Measurements from ENCODE around the gene ADGRE2. TPM values are rescaled to one million over a fixed set of nuclear protein-coding genes. Genes with fewer than 3 reads are reported as not detected.
A peak's percentile ranks its signal among the peaks of the same experiment; 100 is the strongest.

ADGRE2 gene
- total RNA-seq, 8 experiments from 2014 or later = 0.09 to 3.7 (median 0.33) TPM; not detected in 1

DNA sequence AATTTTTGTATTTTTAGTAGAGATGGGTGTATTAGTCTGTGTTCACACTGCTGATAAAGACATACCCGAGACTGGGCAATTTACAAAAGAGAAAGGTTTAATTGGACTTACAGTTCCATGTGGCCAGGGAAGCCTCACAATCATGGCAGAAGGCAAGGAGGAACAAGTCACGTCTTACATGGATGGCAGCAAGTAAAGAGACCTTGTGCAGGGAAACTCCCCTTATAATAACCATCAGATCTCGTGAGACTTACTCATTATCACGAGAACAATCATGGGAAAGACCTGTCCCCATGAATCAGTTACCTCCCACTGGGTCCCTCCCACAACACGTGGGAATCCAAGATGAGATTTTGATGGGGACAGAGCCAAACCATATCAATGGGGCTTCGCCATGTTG lies 73.9 kb downstream of the ADGRE2 start:
- no peak overlapping the region for H3K27ac ChIP-seq
- no peaks in the 10 kb centered on the region for H3K4me1 ChIP-seq (replicated peaks in 1 of 2)
- 69 to 93% (median 88%) methylated on average over 2 to 4 of the region's 6 CpGs; no CpG with 5 or more reads in 5 of the 10 experiments for WGBS, 10 experiments
- H3K4me3 ChIP-seq = no peak overlapping the region
- in situ Hi-C loops (cut with MboI; ENCODE audit: low pct_unique_long_range_greater_than_20kb in 2 of 9, low sequenced_read_pairs in 9 of 9, unreplicated experiment in 9 of 9) = no loop called here
- ATAC-seq (replicated peaks in 6 of 8) = no peak

DNA sequence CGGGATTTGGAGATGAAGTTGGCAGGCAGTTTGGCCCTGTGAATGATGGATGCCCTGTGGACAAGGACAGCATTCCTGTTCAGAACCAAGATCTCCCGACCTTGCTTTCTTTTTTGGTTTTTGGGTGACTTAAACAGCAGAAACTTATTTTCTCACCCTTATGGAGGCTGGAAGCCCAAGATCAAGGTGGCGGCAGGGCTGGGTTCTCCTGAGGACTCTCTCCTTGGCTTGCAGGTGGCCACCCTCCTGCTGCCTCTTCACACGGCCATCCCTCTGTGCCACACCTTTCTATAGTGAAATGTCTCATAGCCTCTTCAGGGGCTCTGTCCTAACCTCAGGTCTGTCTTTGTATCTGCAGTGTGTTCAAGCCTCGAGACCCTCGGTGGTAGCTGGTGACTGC lies 74.5 kb downstream of the ADGRE2 start:
- Histone ChIP-seq H3K4me1 (replicated peaks in 1 of 2) (no peaks in the 10 kb centered on the region), H3K27ac (no peak overlapping the region), H3K4me3 (no peak overlapping the region)
- no peak for ATAC-seq (replicated peaks in 6 of 8)
- 40 to 100% (median 95%) methylated on average over 1 to 3 of the region's 6 CpGs for WGBS, 10 experiments
- in situ Hi-C loops (cut with MboI; ENCODE audit: low pct_unique_long_range_greater_than_20kb in 2 of 9, low sequenced_read_pairs in 9 of 9, unreplicated experiment in 9 of 9) = no loop called here

DNA sequence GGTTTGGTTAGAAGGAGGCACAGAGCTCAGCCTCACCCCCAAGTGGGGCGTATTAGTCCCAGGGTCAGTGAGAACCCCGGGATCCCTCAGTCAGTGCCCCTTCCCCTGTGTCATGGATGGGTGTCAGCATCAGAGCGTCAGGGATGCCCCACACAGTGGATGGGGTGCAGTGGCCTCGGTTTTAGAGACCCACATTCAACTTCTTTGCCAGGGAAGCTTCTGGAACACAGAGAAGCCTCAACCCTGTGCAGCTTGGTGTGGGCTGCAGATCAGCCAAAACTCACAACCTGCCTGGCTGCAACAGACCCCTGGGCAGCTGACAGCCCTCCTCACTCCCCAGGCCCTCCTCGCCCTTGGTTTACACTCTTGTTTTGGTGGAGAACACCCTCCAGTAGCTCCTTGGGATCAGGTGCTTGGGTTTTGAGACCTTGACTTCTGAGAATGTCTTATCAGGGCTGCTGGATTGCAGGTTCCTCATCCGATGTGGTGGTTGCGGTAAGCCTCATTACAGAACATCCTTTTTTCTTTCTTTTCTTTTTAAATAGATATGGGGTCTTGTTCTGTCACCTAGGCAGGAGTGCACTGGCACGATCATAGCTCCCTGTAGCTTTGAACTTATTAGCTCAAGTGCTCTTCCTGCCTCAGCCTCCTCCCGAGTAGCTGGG lies 77.5 kb downstream of the ADGRE2 start:
- ATAC-seq (replicated peaks in 6 of 8) = no peak
- no peaks in the 10 kb centered on the region for H3K4me1 ChIP-seq (replicated peaks in 1 of 2)

DNA sequence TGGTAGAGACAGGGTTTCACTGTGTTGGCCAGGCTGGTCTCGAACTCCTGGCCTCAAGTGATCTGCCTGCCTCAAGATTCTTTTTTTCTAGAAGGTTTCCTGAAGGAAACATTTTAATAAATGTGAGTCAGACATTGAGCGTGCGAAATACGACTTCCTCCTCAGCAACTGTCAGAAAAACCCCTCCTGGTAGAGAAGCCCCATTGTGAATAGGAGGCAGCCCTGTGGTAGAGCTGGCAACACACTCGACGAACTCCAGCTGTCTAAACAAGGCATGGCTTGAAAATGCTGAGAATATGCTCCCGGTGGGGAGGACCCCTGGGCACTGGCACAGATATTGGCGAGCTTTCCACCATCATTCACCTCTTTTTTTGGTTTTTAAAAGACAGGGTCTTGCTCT lies 78.7 kb downstream of the ADGRE2 start:
- no peak for ATAC-seq (replicated peaks in 6 of 8)
- Histone ChIP-seq H3K27ac (no peak overlapping the region), H3K4me1 (replicated peaks in 1 of 2) (no peaks in the 10 kb centered on the region), H3K4me3 (no peak overlapping the region)
- 71 to 98% (median 93%) methylated on average over 2 to 7 of the region's 8 CpGs; no CpG with 5 or more reads in 4 of the 10 experiments for WGBS, 10 experiments
- in situ Hi-C loops (cut with MboI; ENCODE audit: low pct_unique_long_range_greater_than_20kb in 2 of 9, low sequenced_read_pairs in 9 of 9, unreplicated experiment in 9 of 9) = no loop called here

More for the DNA sequence above, 77.5 kb downstream of the ADGRE2 start:
- 92 to 100% (median 97%) methylated on average over 1 to 5 of the region's 9 CpGs; no CpG with 5 or more reads in 4 of the 10 experiments for WGBS, 10 experiments
- no peak overlapping the region for H3K4me3 ChIP-seq
- no peak overlapping the region for H3K27ac ChIP-seq
- in situ Hi-C loops (cut with MboI; ENCODE audit: low pct_unique_long_range_greater_than_20kb in 2 of 9, low sequenced_read_pairs in 9 of 9, unreplicated experiment in 9 of 9) = no loop called here

DNA sequence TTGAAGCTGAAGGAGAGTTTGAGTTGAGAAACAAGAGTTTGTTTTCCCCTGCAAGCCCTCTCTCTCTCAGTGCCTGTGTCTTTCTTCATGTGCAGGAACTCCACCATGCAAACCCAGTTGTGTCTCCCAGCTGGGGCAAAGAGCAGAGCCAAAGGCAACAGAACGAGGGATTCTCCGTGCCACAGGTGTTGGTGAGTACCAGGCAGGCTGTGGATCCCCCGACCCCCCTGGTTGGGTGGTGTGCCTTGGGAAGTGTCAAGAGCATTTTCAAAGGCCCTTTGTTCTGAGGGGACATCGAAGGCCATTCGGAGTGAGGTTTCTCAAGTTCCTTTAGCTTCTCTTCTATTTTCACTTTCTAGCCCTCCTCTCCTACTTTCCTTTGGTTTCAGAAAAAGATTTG lies 82.9 kb downstream of the ADGRE2 start:
- Histone ChIP-seq H3K27ac (no peak overlapping the region), H3K4me1 (replicated peaks in 1 of 2) (peaks cover 6 to 8% of the 10 kb centered on the region in 2 donors), H3K4me3 (no peak overlapping the region)
- WGBS, 10 experiments = 40 to 100% (median 91%) methylated on average over 1 to 3 of the region's 5 CpGs; no CpG with 5 or more reads in 4 of the 10 experiments
- in situ Hi-C loops (cut with MboI; ENCODE audit: low pct_unique_long_range_greater_than_20kb in 2 of 9, low sequenced_read_pairs in 9 of 9, unreplicated experiment in 9 of 9) = no loop called here
- no peak for ATAC-seq (replicated peaks in 6 of 8)

DNA sequence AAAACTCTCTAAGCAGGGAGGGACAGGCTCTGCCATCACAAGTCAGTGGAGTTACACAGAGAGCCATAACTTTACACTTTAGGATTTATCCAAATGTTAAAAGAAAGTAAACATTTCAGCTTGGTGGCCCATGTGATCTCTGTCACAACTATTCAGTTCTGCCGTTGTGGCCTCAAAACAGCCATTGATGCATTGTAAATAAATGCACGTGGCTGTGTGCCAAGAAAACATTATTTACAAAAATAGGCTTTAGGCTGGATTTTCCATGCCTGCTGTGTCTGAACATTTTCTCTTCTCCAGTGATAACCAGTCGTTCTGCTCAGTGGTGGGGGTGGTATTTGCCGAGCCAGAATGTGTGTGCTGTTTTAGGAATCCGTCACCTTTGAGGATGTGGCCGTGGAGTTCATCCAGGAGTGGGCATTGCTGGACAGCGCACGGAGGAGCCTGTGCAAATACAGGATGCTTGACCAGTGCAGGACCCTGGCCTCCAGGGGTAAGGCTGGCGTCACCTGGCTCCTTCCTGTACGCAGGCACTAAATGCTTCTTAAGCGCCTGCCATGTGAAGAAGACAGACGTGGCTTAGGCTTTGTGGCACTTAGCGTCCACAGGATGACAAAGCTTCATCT lies 83.6 kb downstream of the ADGRE2 start:
- in situ Hi-C loops (cut with MboI; ENCODE audit: low pct_unique_long_range_greater_than_20kb in 2 of 9, low sequenced_read_pairs in 9 of 9, unreplicated experiment in 9 of 9) = no loop called here
- no peak for ATAC-seq (replicated peaks in 6 of 8)
- whole genome bisulfite sequencing, 10 experiments = 20 to 100% (median 81%) methylated on average over 1 to 11 of the region's 13 CpGs; no CpG with 5 or more reads in 1 of the 10 experiments
- H3K4me3 ChIP-seq = no peak overlapping the region
- peaks cover 6 to 8% of the 10 kb centered on the region in 2 donors for H3K4me1 ChIP-seq (replicated peaks in 1 of 2)
- H3K27ac ChIP-seq = no peak overlapping the region

DNA sequence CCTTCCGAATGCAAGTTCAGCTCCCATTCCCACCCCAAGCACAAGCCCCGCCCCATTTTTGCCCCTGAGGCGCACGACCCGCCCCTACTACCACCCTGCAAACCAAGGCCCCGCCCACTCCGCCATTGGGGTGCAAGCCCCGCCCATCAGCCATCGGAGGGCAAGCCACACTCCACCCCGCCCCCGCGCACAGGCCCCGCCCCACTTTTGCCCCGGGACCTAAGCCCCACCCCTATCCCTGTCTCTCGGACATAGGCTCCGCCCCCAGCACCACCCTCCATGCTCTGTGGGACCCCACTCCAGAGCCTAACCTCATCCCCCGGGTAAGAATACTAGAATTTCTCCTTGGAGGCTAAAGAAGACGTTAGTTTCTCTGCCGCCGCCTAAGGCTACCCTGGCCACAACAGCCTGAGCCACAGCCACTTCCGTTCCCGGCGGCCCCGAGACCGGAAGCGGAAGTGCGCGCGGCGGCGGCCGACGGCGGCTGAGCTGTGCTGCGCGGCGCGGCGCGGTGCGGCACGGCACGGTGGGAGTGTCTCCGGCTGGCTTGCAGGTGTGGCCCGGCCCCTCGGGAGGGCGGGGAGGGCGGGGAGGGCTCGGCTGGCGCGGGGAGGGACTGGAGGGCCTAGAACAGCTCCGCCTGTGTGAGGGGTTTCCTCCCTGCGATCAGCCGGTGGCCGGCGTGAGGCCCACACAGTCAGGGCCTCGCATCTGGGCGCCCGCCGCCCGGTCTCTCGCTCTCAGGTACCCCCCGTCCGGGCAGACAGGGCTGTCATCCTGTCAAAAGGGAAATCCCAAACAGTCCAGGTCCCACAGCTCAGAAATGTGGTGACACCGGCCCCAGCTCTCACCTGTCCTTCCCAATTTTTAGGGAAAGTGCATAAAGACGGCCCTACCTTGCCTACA lies 88.5 kb downstream of the ADGRE2 start, which contains the start of gene ZNF333:
Gene ZNF333 (plus strand): TSS at position 451 of the 906 bp plus-strand sequence. CDS start 3,444 bp downstream, outside the sequence.
- Histone ChIP-seq H3K4me3 (peak within 1 kb of the TSS; percentile 48 to 91 (median 61)), H3K4me1 (replicated peaks in 1 of 2) (peaks cover 6 to 12% of the 10 kb centered on the region in 2 donors), H3K27ac (peak within 1 kb of the TSS; percentile 97 to 98)
- WGBS, 10 experiments = 0 to 13% (median 0%) methylated on average over 1 to 3 of the region's 66 CpGs; no CpG with 5 or more reads in 4 of the 10 experiments
- ATAC-seq (replicated peaks in 6 of 8) = peak; percentile 94 to 98 (median 97)
- in situ Hi-C loops (cut with MboI; ENCODE audit: low pct_unique_long_range_greater_than_20kb in 2 of 9, low sequenced_read_pairs in 9 of 9, unreplicated experiment in 9 of 9) = loop anchor here in 1 of 9 experiments (5.0 kb wide), 1 partner anchor 118 kb away; the partner anchor contains the start of gene NDUFB7

DNA sequence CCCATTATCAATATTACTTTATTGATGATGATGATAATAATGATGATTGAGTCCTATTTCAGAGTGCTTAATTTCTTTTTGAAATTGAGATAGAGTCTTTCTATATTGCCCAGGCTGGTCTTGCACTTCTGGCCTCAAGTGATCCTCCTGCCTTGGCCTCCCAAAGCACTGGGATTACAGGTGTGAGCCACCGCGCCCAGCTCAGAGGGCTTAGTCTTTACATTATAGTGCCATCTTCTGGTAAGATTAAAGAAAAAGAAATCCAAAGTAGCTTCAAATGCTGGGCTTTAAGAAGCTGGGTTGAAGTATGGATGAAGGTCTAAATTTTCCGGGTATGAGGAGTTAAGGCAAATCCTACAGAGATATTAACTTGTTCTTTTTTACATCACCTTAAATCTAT lies 91.9 kb downstream of the ADGRE2 start:
- H3K4me3 ChIP-seq = no peak overlapping the region
- in situ Hi-C loops (cut with MboI; ENCODE audit: low pct_unique_long_range_greater_than_20kb in 2 of 9, low sequenced_read_pairs in 9 of 9, unreplicated experiment in 9 of 9) = loop anchor here in 1 of 9 experiments (5.0 kb wide), 1 partner anchor 114 kb away; the partner anchor contains the start of gene NDUFB7
- no peak overlapping the region for H3K27ac ChIP-seq
- ATAC-seq (replicated peaks in 6 of 8) = no peak
- H3K4me1 ChIP-seq (replicated peaks in 1 of 2) = peaks cover 6 to 12% of the 10 kb centered on the region in 2 donors
- 10 to 82% (median 35%) methylated on average over 1 to 3 of the region's 3 CpGs; no CpG with 5 or more reads in 3 of the 10 experiments for WGBS, 10 experiments

DNA sequence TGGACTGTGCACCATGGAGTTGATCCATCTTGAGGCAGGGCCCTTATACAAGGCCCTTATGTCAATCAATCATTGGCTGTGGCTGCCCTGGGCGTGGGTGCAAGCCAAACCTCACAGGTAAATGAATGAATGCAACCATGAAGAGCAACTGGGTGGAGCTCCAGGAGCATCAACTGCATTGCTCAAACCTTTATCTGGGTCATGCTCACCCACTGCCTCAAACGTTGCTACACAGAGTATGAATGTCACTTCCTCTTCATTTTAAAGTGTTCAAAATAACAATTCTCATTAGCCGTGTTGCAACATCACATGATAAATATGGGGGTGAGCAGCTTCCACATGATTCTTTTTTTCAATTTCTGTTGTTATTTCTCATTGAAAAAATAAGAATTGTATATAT lies 94.9 kb downstream of the ADGRE2 start:
- H3K4me1 ChIP-seq (replicated peaks in 1 of 2) = no peaks in the 10 kb centered on the region
- no peak for ATAC-seq (replicated peaks in 6 of 8)
- H3K27ac ChIP-seq = no peak overlapping the region
- H3K4me3 ChIP-seq = no peak overlapping the region
- 0 to 60% (median 12%) methylated on average over 1 to 3 of the region's 3 CpGs; no CpG with 5 or more reads in 2 of the 10 experiments for WGBS, 10 experiments
- in situ Hi-C loops (cut with MboI; ENCODE audit: low pct_unique_long_range_greater_than_20kb in 2 of 9, low sequenced_read_pairs in 9 of 9, unreplicated experiment in 9 of 9) = no loop called here

Other genes with a start within 250 kb of the ADGRE2 start
- 100 to 1,000 TPM in 4 of 8 experiments, 10 to 100 TPM in 4; 67.6 to 145 (median 97.3) TPM for gene TECR, start 249.0 kb downstream of the ADGRE2 start, total RNA-seq
- gene NDUFB7, start 206.5 kb downstream of the ADGRE2 start, total RNA-seq = 100 to 1,000 TPM; 232 to 333 (median 277) TPM
- gene CLEC17A, start 195.5 kb downstream of the ADGRE2 start, total RNA-seq = under 1 TPM in 1 of 8 experiments, not detected in 7; 0.05 TPM
- under 1 TPM in 1 of 8 experiments, not detected in 7; 0.13 TPM for gene ADGRE3, start 103.7 kb downstream of the ADGRE2 start, total RNA-seq
- gene ZNF333, start 88.5 kb downstream of the ADGRE2 start, total RNA-seq = 10 to 100 TPM in 6 of 8 experiments, 1 to 10 TPM in 2; 9.5 to 27.8 (median 19.8) TPM
- 1 to 10 TPM in 1 of 8 experiments, under 1 TPM in 4, not detected in 3; 0.05 to 1.3 (median 0.31) TPM for gene OR7A5, start 56.6 kb upstream of the ADGRE2 start, total RNA-seq
- 1 to 10 TPM in 1 of 8 experiments, under 1 TPM in 7; 0.22 to 1.7 (median 0.53) TPM for gene OR7C1, start 56.6 kb upstream of the ADGRE2 start, total RNA-seq
- 1 to 10 TPM in 1 of 8 experiments, under 1 TPM in 2, not detected in 5; 0.09 to 1.1 (median 0.21) TPM for gene OR7A10, start 70.4 kb upstream of the ADGRE2 start, total RNA-seq
- under 1 TPM in 4 of 8 experiments, not detected in 4; 0.09 to 0.33 (median 0.23) TPM for gene OR7A17, start 107.6 kb upstream of the ADGRE2 start, total RNA-seq
- gene OR7C2, start 162.9 kb upstream of the ADGRE2 start, total RNA-seq = not detected
- 1 to 10 TPM in 5 of 8 experiments, under 1 TPM in 2, not detected in 1; 0.31 to 9.0 (median 3.8) TPM for gene SLC1A6, start 201.3 kb upstream of the ADGRE2 start, total RNA-seq